Fibroblast of lung (primary cell): Measurements from ENCODE around the gene RBM38. TPM values are rescaled to one million over a fixed set of nuclear protein-coding genes. Genes with fewer than 3 reads are reported as not detected.

Experiments
- DNase-seq, 2 donors: peaks; one replicate each; pipeline versions ENCODE4 v3.0.0 to v3.0.0-alpha.2; 2010; ENCODE audit warnings: low read depth in 2 of 2
- H2AFZ ChIP-seq: 2 replicates; pipeline ENCODE4 v1.5.1; 2012; ENCODE audit warnings: low read length, control low read depth, inconsistent platforms
- H3K27ac ChIP-seq: 2 replicates; pipeline ENCODE4 v1.5.1; 2011; ENCODE audit warnings: low read length, control low read depth; ENCODE audit not compliant: insufficient read depth
- H3K27me3 ChIP-seq: 2 replicates; pipeline ENCODE4 v1.5.1; 2011; ENCODE audit warnings: mild to moderate bottlenecking, low read length; ENCODE audit not compliant: control insufficient read depth, insufficient read depth
- H3K36me3 ChIP-seq: 2 replicates; pipeline ENCODE4 v1.5.1; 2011; ENCODE audit warnings: low read length; ENCODE audit not compliant: control insufficient read depth, insufficient read depth
- H3K4me1 ChIP-seq: 2 replicates; pipeline ENCODE4 v1.5.1; 2011; ENCODE audit warnings: low read length; ENCODE audit not compliant: control insufficient read depth, insufficient read depth; ENCODE audit errors: extremely low read depth
- H3K4me2 ChIP-seq: 2 replicates; pipeline ENCODE4 v1.5.1; 2011; ENCODE audit warnings: low read length, control low read depth; ENCODE audit not compliant: insufficient read depth; ENCODE audit errors: extremely low read depth
- H3K4me3 ChIP-seq, 4 experiments: fragments of 200-600 bp in 1 of 4; sonication (generic) in 1 of 4; replicated peaks in 1 of 4; 2 replicates each; pipeline ENCODE4 v1.5.1; 2011 to 2016; ENCODE audit warnings: low read length in 4 of 4, low read depth in 3 of 4, mild to moderate bottlenecking in 3 of 4, control low read depth in 2 of 4, inconsistent platforms in 1 of 4, mixed read lengths in 1 of 4; ENCODE audit not compliant: insufficient read depth in 1 of 4; ENCODE audit errors: control extremely low read depth in 1 of 4
- H3K79me2 ChIP-seq: 2 replicates; pipeline ENCODE4 v1.5.1; 2012; ENCODE audit warnings: mild to moderate bottlenecking, low read length, inconsistent platforms; ENCODE audit not compliant: control insufficient read depth, insufficient read depth
- H3K9ac ChIP-seq: 2 replicates; pipeline ENCODE4 v1.5.1; 2011; ENCODE audit warnings: mild to moderate bottlenecking, low read length, control low read depth; ENCODE audit not compliant: insufficient read depth
- H3K9me3 ChIP-seq: 2 replicates; pipeline ENCODE4 v1.5.1; 2012; ENCODE audit warnings: low read depth, low read length; ENCODE audit not compliant: control insufficient read depth, insufficient read depth
- H4K20me1 ChIP-seq: 2 replicates; pipeline ENCODE4 v1.5.1; 2011; ENCODE audit warnings: low read length; ENCODE audit not compliant: control insufficient read depth, insufficient read depth; ENCODE audit errors: extremely low read depth
- CTCF ChIP-seq, 2 donors: IDR thresholded peaks in 1 of 2; conservative IDR thresholded peaks in 1 of 2; 1 replicate in 1 of 2; 2 replicates in 1 of 2; pipeline ENCODE4 v1.5.1; 2011 to 2012; ENCODE audit warnings: low read length in 2 of 2, control low read depth in 1 of 2, inconsistent platforms in 1 of 2, low read depth in 1 of 2, mild to moderate bottlenecking in 1 of 2
- EZH2 ChIP-seq: IDR thresholded peaks from 2 replicates; pipeline ENCODE4 v1.5.1; 2012; ENCODE audit warnings: low read length, control low read depth, mild to moderate bottlenecking; ENCODE audit errors: missing control alignments
- polyA plus RNA-seq, 2 donors: library from polyadenylated mRNA; depleted of rRNA in 1 of 2; stranded (reverse) in 1 of 2; unstranded in 1 of 2; fragments of >200 nt; gene quantifications; 2 replicates each; pipeline ENCODE4 v1.2.1, GENCODE V29; 2011 to 2012; ENCODE audit warnings: missing spikeins in 1 of 2
- total RNA-seq: library from RNA; depleted of rRNA; stranded (reverse); fragments of >200 nt; gene quantifications from 2 replicates; pipeline ENCODE4 v1.2.1, GENCODE V29; 2014

RBM38 gene
- total and polyA plus RNA-seq, 2 donors (not counting 1 experiment from before 2014, with no cell fraction given) = 3.9 to 7.9 TPM

GRCh38 chr20:57426271-57426689 is 35.1 kb downstream of the RBM38 start:
- no peak overlapping the region for H2AFZ ChIP-seq
- no peaks in the 10 kb centered on the region for H3K9me3 ChIP-seq
- H3K27me3 ChIP-seq = no peaks in the 10 kb centered on the region
- no peak overlapping the region for H3K4me3 ChIP-seq
- H3K4me2 ChIP-seq = no peak overlapping the region
- no peak for DNase-seq
- TF ChIP-seq EZH2 = no peak
- TF ChIP-seq CTCF (conservative IDR thresholded peaks at IDR 0.05 in 1 of 2, IDR thresholded peaks at IDR 0.05 in 1 of 2; ENCODE audit: low read depth in 1 of 2, low read length in 2 of 2) = no peak
- H3K79me2 ChIP-seq = no peaks in the 10 kb centered on the region
- no peak overlapping the region for H3K9ac ChIP-seq
- no peaks in the 10 kb centered on the region for H3K36me3 ChIP-seq
- no peaks in the 10 kb centered on the region for H3K4me1 ChIP-seq
- H4K20me1 ChIP-seq = no peaks in the 10 kb centered on the region
- H3K27ac ChIP-seq = no peak overlapping the region

- DNase-seq = no peak
- Histone ChIP-seq H3K4me2 (no peak overlapping the region), H3K4me1 (no peaks in the 10 kb centered on the region), H2AFZ (no peak overlapping the region), H4K20me1 (no peaks in the 10 kb centered on the region), H3K9ac (no peak overlapping the region), H3K27ac (no peak overlapping the region), H3K36me3 (no peaks in the 10 kb centered on the region), H3K9me3 (no peaks in the 10 kb centered on the region), H3K79me2 (no peaks in the 10 kb centered on the region), H3K4me3 (no peak overlapping the region), H3K27me3 (no peaks in the 10 kb centered on the region)
- no peak for TF ChIP-seq CTCF (conservative IDR thresholded peaks at IDR 0.05 in 1 of 2, IDR thresholded peaks at IDR 0.05 in 1 of 2; ENCODE audit: low read depth in 1 of 2, low read length in 2 of 2)
- TF ChIP-seq EZH2 = no peak
Measured at GRCh38 chr20:57426831-57427230, 35.6 kb downstream of the RBM38 start.

- no peaks in the 10 kb centered on the region for H3K79me2 ChIP-seq
- no peaks in the 10 kb centered on the region for H4K20me1 ChIP-seq
- no peak overlapping the region for H2AFZ ChIP-seq
- H3K36me3 ChIP-seq = no peaks in the 10 kb centered on the region
- TF ChIP-seq CTCF (conservative IDR thresholded peaks at IDR 0.05 in 1 of 2, IDR thresholded peaks at IDR 0.05 in 1 of 2; ENCODE audit: low read depth in 1 of 2, low read length in 2 of 2) (no peak), EZH2 (no peak)
- no peak overlapping the region for H3K9ac ChIP-seq
- H3K27me3 ChIP-seq = no peaks in the 10 kb centered on the region
- no peak overlapping the region for H3K27ac ChIP-seq
- H3K9me3 ChIP-seq = no peaks in the 10 kb centered on the region
- H3K4me3 ChIP-seq = no peak overlapping the region
- DNase-seq = no peak
- no peaks in the 10 kb centered on the region for H3K4me1 ChIP-seq
- no peak overlapping the region for H3K4me2 ChIP-seq
Measured at GRCh38 chr20:57428324-57429158, 37.3 kb downstream of the RBM38 start.
